ENCODE results near the gene HMGN1.

The HMGN1 gene

GRCh38 chr21:39326607-39327307, 22.1 kb downstream of the HMGN1 start:
- no peak for DNase-seq

GRCh38 chr21:39325458-39325857, 23.4 kb downstream of the HMGN1 start:
- no peak for DNase-seq

GRCh38 chr21:39321424-39321823, 27.5 kb downstream of the HMGN1 start:
- DNase-seq: no peak

- no peak for DNase-seq
Measured at GRCh38 chr21:39319814-39320332, 29.0 kb downstream of the HMGN1 start.

- DNase-seq: no peak
Measured at GRCh38 chr21:39319251-39319756, 29.6 kb downstream of the HMGN1 start.

- no peak for DNase-seq
Measured at GRCh38 chr21:39318091-39318959, 30.6 kb downstream of the HMGN1 start.

- no peak for DNase-seq
Measured at GRCh38 chr21:39317134-39318090, 31.5 kb downstream of the HMGN1 start.

- DNase-seq: no peak
Measured at GRCh38 chr21:39316729-39317128, 32.2 kb downstream of the HMGN1 start.

GRCh38 chr21:39315603-39316445, 33.1 kb downstream of the HMGN1 start:
- no peak for DNase-seq

- no peak for DNase-seq
Measured at GRCh38 chr21:39314143-39315027, 34.5 kb downstream of the HMGN1 start.

- peak; percentile 63 for DNase-seq
Measured at GRCh38 chr21:39313571-39314142, 35.2 kb downstream of the HMGN1 start, which contains the start of gene BRWD1. Gene BRWD1, minus strand, starts transcription at chr21:39313632. Its CDS starts 141 bp downstream, at chr21:39313491.

- no peak for DNase-seq
Measured at GRCh38 chr21:39313042-39313570, 35.8 kb downstream of the HMGN1 start.

GRCh38 chr21:39312112-39313041, 36.5 kb downstream of the HMGN1 start:
- peak; percentile 68 for DNase-seq

- no peak for DNase-seq
Measured at GRCh38 chr21:39311164-39311563, 37.7 kb downstream of the HMGN1 start.

- no peak for DNase-seq
Measured at GRCh38 chr21:39307466-39307865, 41.4 kb downstream of the HMGN1 start.

GRCh38 chr21:39300587-39300986, 48.3 kb downstream of the HMGN1 start:
- DNase-seq: no peak

- no peak for DNase-seq
Measured at GRCh38 chr21:39296891-39297290, 52.0 kb downstream of the HMGN1 start.
